HUES64 (cell line): ENCODE data around the gene LYRM7.

Experiments
- H3K27ac ChIP-seq: 2 replicates; pipeline ENCODE4 v1.7.0; 2013; ENCODE audit warnings: low read depth, low read length, inconsistent platforms
- H3K27me3 ChIP-seq: 2 replicates; pipeline ENCODE4 v1.6.1; 2013; ENCODE audit warnings: mild to moderate bottlenecking, low read length; ENCODE audit not compliant: insufficient read depth
- H3K36me3 ChIP-seq: 2 replicates; pipeline ENCODE4 v1.6.1; 2013; ENCODE audit warnings: mild to moderate bottlenecking, low read length; ENCODE audit not compliant: insufficient read depth
- H3K4me1 ChIP-seq: 2 replicates; pipeline ENCODE4 v1.6.1; 2013; ENCODE audit warnings: mild to moderate bottlenecking, low read length, moderate library complexity; ENCODE audit not compliant: insufficient read depth
- H3K4me3 ChIP-seq: 2 replicates; pipeline ENCODE4 v1.5.1; 2013; ENCODE audit warnings: mild to moderate bottlenecking, low read length, moderate library complexity
- H3K9ac ChIP-seq: 2 replicates; pipeline ENCODE4 v1.6.1; 2013; ENCODE audit warnings: mild to moderate bottlenecking, low read depth, low read length
- H3K9me3 ChIP-seq: 2 replicates; pipeline ENCODE4 v1.6.1; 2013; ENCODE audit warnings: low read depth, low read length; ENCODE audit not compliant: insufficient read depth
- WGBS: fragments of 150-250, 120-280 bp; methylation state at CpG from one replicate; pipeline ENCODE4 v1.1.7; 2013; ENCODE audit warnings: missing lambda C conversion rate; 5-methylcytosine and 5-hydroxymethylcytosine counted together

Gene LYRM7

DNA sequence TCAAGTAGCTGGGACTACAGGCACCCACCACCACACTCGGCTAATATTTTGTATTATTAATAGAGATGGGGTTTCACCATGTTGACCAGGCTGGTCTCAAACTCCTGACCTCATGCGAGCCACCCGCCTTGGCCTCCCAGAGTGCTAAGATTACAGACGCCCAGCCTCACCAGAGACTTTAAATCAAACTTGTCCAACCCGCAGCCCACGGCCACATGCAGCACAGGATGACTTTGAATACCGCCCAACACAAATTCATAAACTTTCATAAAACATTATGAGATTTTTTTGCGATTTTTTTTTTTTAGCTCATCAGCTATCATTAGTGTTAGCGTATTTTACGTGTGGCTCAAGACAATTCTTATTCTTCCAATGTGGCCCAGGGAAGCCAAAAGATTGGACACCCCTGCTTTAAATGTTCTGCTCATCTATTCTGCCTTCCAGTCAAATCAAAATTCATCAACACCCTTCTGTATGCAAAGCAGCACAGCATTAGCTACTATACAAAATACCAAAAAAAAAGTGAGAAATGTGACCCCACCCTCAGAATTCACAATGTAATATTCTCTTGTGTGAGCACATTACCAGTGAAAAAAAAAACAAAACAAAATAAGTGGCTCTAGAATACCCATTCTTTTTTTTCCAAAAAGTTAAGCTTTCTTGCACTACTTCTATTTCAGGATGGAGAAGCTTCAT is 50.4 kb downstream of the LYRM7 start:
- Histone ChIP-seq H3K4me1 (no peaks in the 10 kb centered on the region), H3K9ac (no peak overlapping the region), H3K4me3 (no peak overlapping the region), H3K27ac (no peak overlapping the region), H3K9me3 (no peaks in the 10 kb centered on the region), H3K27me3 (no peaks in the 10 kb centered on the region), H3K36me3 (no peaks in the 10 kb centered on the region)
- 95% methylated on average over 9 of the region's 10 CpGs for WGBS

DNA sequence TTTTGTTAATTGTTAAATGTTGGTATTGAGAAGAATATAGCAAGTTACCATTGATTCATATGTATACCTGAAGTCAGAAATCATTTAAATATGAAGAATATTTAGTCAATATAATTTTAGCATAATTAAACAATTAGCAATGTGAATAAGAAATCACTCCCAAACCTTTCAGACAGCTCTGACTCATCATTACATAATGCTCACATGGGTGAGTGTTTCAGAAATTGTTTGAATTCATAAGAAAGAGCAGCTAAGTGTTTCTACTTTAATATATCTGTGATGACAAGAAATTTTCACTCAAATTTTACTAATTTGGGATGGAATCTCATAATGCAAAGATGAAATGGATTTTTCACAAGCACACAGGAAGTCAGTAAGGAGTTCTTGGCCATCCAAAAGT is 51.1 kb downstream of the LYRM7 start:
- H3K9ac ChIP-seq: no peak overlapping the region
- H3K4me1 ChIP-seq: no peaks in the 10 kb centered on the region
- no peaks in the 10 kb centered on the region for H3K36me3 ChIP-seq
- H3K27me3 ChIP-seq: no peaks in the 10 kb centered on the region
- H3K9me3 ChIP-seq: no peaks in the 10 kb centered on the region
- H3K4me3 ChIP-seq: no peak overlapping the region
- H3K27ac ChIP-seq: no peak overlapping the region

DNA sequence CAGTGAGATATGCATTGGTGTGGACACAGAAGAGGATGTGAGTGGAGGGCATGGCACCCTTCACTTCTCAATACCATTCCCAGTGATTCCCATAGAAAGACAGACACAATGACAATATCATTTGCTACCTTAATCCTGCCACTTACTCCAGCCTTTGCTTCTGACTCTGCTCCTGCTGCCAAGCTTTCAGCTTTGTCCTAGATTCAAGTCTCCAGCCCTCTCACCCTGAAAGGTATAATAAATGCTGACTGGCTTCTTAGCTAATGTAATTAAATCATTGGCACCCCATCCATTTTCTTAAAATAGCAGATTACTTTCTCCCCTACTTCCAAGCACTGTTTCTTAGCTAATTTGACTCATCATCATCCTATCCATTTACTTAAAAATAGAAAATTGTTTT is 52.0 kb downstream of the LYRM7 start:
- Histone ChIP-seq H3K4me1 (no peaks in the 10 kb centered on the region), H3K36me3 (no peaks in the 10 kb centered on the region), H3K9ac (no peak overlapping the region), H3K4me3 (no peak overlapping the region), H3K27ac (no peak overlapping the region), H3K27me3 (no peaks in the 10 kb centered on the region), H3K9me3 (no peaks in the 10 kb centered on the region)

DNA sequence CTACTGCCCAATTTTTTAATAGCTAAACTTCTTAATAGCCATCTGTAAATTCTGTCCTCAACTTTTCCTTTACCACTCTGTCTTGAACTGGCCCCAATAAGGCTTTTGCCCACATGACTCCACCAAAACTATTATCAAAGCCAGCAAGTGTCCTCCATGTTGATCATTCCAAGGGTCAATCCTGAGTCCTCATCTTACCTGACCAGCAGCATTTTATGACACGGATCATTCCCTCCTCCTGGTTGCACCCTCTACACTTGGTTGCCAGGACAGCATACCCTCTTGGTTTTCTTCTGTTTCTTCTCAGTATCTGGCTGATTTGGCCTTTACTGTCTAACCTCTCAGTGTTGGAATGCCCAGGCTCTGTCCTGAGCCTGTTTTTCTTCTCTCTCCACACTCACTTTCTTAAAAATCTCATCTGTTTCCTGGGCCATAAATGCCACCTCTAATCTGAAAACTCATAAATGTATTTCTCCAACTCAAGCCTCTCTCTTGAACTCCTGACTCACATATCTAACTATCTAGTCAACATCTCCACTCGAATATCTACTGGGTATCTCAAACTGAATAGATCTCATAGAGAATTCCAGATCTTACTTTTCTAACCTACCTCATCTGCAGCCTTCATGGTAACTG is 53.1 kb downstream of the LYRM7 start:
- Histone ChIP-seq H3K4me3 (no peak overlapping the region), H3K36me3 (no peaks in the 10 kb centered on the region), H3K27ac (no peak overlapping the region), H3K27me3 (no peaks in the 10 kb centered on the region), H3K9me3 (no peaks in the 10 kb centered on the region), H3K4me1 (no peaks in the 10 kb centered on the region), H3K9ac (no peak overlapping the region)
- WGBS: 92% methylated on average over 2 of the region's 2 CpGs

GRCh38 chr5:131224387-131225201 is 53.9 kb downstream of the LYRM7 start:
- WGBS: 92% methylated on average over 6 of the region's 6 CpGs
- H3K27me3 ChIP-seq: no peaks in the 10 kb centered on the region

DNA sequence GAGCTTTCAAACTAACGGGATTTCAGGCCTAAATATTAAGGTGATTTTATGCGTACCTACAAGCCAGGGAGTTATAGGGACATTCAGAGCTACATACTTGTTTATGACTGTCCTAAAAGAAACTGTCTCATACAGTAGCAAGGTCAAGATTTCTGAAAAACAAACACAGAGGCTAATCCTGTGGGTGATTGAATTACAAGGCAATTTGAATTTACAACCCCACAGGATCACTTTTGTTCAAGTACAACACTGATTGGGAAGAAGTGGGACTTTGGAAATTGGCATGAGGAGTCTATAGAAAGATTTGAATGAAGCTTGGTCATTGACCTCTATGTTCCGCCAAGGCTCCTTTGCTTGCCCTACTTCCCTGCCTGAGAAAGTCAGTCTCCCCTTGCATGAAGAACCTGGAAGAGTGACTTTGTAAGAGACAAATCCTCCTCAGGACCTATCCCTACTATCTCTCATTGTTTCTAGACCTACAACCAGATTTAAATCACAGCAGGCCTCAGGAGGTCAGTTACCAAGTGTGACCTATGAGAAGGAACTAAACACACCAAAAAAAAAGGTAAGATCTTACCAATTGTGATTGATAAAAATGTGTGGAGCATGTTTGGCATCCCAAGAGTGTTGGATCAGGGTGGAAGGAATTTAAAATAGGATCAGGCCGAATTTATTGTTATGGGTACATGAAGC is 54.7 kb downstream of the LYRM7 start:
- Histone ChIP-seq H3K9ac (no peak overlapping the region), H3K9me3 (no peaks in the 10 kb centered on the region), H3K4me3 (no peak overlapping the region), H3K27me3 (no peaks in the 10 kb centered on the region), H3K4me1 (peaks cover 5% of the 10 kb centered on the region; the same call in 1 of the 2 replicates), H3K36me3 (no peaks in the 10 kb centered on the region), H3K27ac (no peak overlapping the region)
- 93% methylated on average over 4 of the region's 4 CpGs for WGBS

More at GRCh38 chr5:131224387-131225201, 53.9 kb downstream of the LYRM7 start:
- Histone ChIP-seq H3K4me1 (no peaks in the 10 kb centered on the region), H3K4me3 (no peak overlapping the region), H3K27ac (no peak overlapping the region), H3K36me3 (no peaks in the 10 kb centered on the region), H3K9me3 (no peaks in the 10 kb centered on the region), H3K9ac (no peak overlapping the region)

DNA sequence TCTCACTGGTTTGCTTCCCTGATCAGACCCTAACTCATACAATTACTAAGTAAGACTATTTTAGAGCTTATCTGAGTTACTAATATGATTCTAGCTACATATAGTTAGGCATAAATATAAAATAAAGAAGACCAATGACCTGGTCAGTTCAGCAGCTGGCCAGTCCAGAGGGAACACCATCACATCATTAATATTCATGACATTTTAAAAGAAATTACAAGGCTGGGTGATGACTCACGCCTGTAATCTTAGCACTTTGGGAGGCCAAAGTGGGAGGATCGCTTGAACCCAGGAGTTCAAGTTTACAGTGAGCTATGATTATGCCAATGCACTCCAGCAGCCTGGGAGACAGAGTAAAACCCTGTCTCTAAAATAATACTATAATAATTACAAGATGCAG is 56.2 kb downstream of the LYRM7 start:
- Histone ChIP-seq H3K27me3 (no peaks in the 10 kb centered on the region), H3K4me3 (no peak overlapping the region), H3K9me3 (no peaks in the 10 kb centered on the region), H3K27ac (no peak overlapping the region), H3K9ac (no peak overlapping the region), H3K36me3 (no peaks in the 10 kb centered on the region), H3K4me1 (peaks cover 5% of the 10 kb centered on the region; the same call in 1 of the 2 replicates)
- 91% methylated on average over 2 of the region's 2 CpGs for WGBS

- WGBS: 87% methylated on average over 1 of the region's 1 CpG
These were observed 57.9 kb downstream of the LYRM7 start for GRCh38 chr5:131228646-131229045.

DNA sequence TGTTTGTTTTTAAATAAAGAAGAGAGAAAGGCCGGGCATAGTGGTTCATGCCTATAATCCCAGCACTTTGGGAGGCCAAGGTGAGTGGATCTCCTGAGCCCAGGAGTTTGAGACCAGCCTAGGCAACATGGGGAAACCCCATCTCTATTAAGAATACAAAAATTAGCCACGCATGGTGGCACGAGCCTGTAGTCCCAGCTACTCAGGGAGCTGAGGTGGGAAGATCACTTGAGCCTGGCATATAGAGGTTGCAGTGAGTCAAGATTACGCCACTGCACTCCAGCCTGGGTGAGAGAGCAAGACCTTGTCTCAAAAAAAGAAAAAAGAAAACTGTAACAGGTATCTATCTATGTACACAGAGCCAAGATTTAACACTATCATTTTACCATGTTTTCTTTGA is 58.9 kb downstream of the LYRM7 start:
- Histone ChIP-seq H3K27me3 (no peaks in the 10 kb centered on the region), H3K4me3 (no peak overlapping the region), H3K27ac (no peak overlapping the region), H3K4me1 (peaks cover 5% of the 10 kb centered on the region; the same call in 1 of the 2 replicates), H3K36me3 (no peaks in the 10 kb centered on the region), H3K9me3 (no peaks in the 10 kb centered on the region), H3K9ac (no peak overlapping the region)
- 94% methylated on average over 4 of the region's 4 CpGs for WGBS

More at GRCh38 chr5:131228646-131229045, 57.9 kb downstream of the LYRM7 start:
- Histone ChIP-seq H3K36me3 (no peaks in the 10 kb centered on the region), H3K27ac (no peak overlapping the region), H3K27me3 (no peaks in the 10 kb centered on the region), H3K4me1 (peaks cover 5% of the 10 kb centered on the region; the same call in 1 of the 2 replicates), H3K9ac (no peak overlapping the region), H3K9me3 (no peaks in the 10 kb centered on the region), H3K4me3 (no peak overlapping the region)

- H3K9ac ChIP-seq: no peak overlapping the region
These were observed 59.7 kb downstream of the LYRM7 start for GRCh38 chr5:131230406-131230805.

DNA sequence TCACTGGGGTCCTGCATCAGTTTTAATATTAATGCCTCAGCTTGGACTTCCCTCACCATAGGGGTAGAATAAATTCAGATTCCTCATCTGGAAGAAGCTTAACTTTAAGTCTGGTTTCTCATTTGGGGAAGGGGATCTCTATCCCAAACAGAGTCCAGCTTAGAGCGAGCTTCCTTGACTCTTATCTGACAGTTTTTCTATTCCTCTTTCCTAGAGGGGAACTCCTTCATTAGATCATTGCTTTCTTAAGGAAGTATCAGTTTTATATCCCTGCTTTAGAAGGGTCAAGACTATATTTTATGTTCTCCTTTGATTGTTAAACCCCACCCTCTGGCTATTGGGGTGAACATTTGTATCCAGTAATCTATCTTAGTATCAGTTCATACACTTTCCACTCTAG is 68.9 kb downstream of the LYRM7 start:
- Histone ChIP-seq H3K9ac (no peak overlapping the region), H3K27me3 (no peaks in the 10 kb centered on the region)
- 100% methylated on average over 1 of the region's 1 CpG for WGBS

More at GRCh38 chr5:131230406-131230805, 59.7 kb downstream of the LYRM7 start:
- Histone ChIP-seq H3K27ac (no peak overlapping the region), H3K4me1 (peaks cover 5% of the 10 kb centered on the region; the same call in 1 of the 2 replicates), H3K36me3 (no peaks in the 10 kb centered on the region), H3K27me3 (no peaks in the 10 kb centered on the region), H3K4me3 (no peak overlapping the region), H3K9me3 (no peaks in the 10 kb centered on the region)
- WGBS: 78% methylated on average over 5 of the region's 5 CpGs

More for the DNA sequence above, 68.9 kb downstream of the LYRM7 start:
- Histone ChIP-seq H3K9me3 (no peaks in the 10 kb centered on the region), H3K4me1 (no peaks in the 10 kb centered on the region), H3K36me3 (no peaks in the 10 kb centered on the region), H3K4me3 (no peak overlapping the region), H3K27ac (no peak overlapping the region)
